Measurements from ENCODE around the gene ANAPC15. TPM values are rescaled to one million over a fixed set of nuclear protein-coding genes. Genes with fewer than 3 reads are reported as not detected.
A peak's percentile ranks its signal among the peaks of the same experiment; 100 is the strongest.

The ANAPC15 gene
- total RNA-seq, 2 donors from 2014 or later = 9.8 to 24.2 TPM

GRCh38 chr11:72102946-72103753, 9.3 kb downstream of the ANAPC15 start, which contains the start of gene LAMTOR1:
Gene LAMTOR1, minus strand, starts transcription at chr11:72103297. Its CDS starts 73 bp downstream, at chr11:72103224.
- no peaks in the 10 kb centered on the region for H3K27me3 ChIP-seq (replicated peaks; ENCODE audit: insufficient read depth)
- ATAC-seq (ENCODE audit: insufficient number of reproducible peaks, low FRiP score, low read depth) = peak; percentile 99
- H3K27ac ChIP-seq = peak within 1 kb of the TSS; percentile 91 to 92
- peaks cover 9% of the 10 kb centered on the region for H3K36me3 ChIP-seq
- peak; percentile 68 for TF ChIP-seq CTCF (IDR thresholded peaks at IDR 0.05)
- peak within 1 kb of the TSS; percentile 90 for H3K4me3 ChIP-seq
- peaks cover 17 to 34% of the 10 kb centered on the region in 2 donors for H3K4me1 ChIP-seq (ENCODE audit: control insufficient read depth in 1 of 2, low read depth in 2 of 2)
- no peaks in the 10 kb centered on the region for H3K9me3 ChIP-seq
- DNase-seq (ENCODE audit: low spot score) = peak; percentile 99

GRCh38 chr11:72102631-72102945, 9.9 kb downstream of the ANAPC15 start:
- no peaks in the 10 kb centered on the region for H3K9me3 ChIP-seq
- H3K4me1 ChIP-seq (ENCODE audit: control insufficient read depth in 1 of 2, low read depth in 2 of 2) = peaks cover 17 to 34% of the 10 kb centered on the region in 2 donors
- no peaks in the 10 kb centered on the region for H3K27me3 ChIP-seq (replicated peaks; ENCODE audit: insufficient read depth)
- no peak for TF ChIP-seq CTCF (IDR thresholded peaks at IDR 0.05)
- peak overlapping the region; percentile 90 for H3K4me3 ChIP-seq
- ATAC-seq (ENCODE audit: insufficient number of reproducible peaks, low FRiP score, low read depth) (no peak), DNase-seq (ENCODE audit: low spot score) (no peak)
- peak overlapping the region; percentile 91 to 92 for H3K27ac ChIP-seq
- H3K36me3 ChIP-seq = peaks cover 15% of the 10 kb centered on the region

GRCh38 chr11:72102162-72102561, 10.3 kb downstream of the ANAPC15 start:
- DNase-seq (ENCODE audit: low spot score) (no peak), ATAC-seq (ENCODE audit: insufficient number of reproducible peaks, low FRiP score, low read depth) (no peak)
- peaks cover 19% of the 10 kb centered on the region for H3K36me3 ChIP-seq
- peak overlapping the region; percentile 90 for H3K4me3 ChIP-seq
- TF ChIP-seq CTCF (IDR thresholded peaks at IDR 0.05) = no peak
- H3K9me3 ChIP-seq = no peaks in the 10 kb centered on the region
- H3K27me3 ChIP-seq (replicated peaks; ENCODE audit: insufficient read depth) = no peaks in the 10 kb centered on the region
- H3K27ac ChIP-seq = peak overlapping the region; percentile 91 to 92
- H3K4me1 ChIP-seq (ENCODE audit: control insufficient read depth in 1 of 2, low read depth in 2 of 2) = peaks cover 17 to 34% of the 10 kb centered on the region in 2 donors

- peaks cover 17 to 34% of the 10 kb centered on the region in 2 donors for H3K4me1 ChIP-seq (ENCODE audit: control insufficient read depth in 1 of 2, low read depth in 2 of 2)
- H3K27ac ChIP-seq = no peak overlapping the region
- H3K36me3 ChIP-seq = peaks cover 24% of the 10 kb centered on the region
- no peak for DNase-seq (ENCODE audit: low spot score)
- H3K27me3 ChIP-seq (replicated peaks; ENCODE audit: insufficient read depth) = no peaks in the 10 kb centered on the region
- no peaks in the 10 kb centered on the region for H3K9me3 ChIP-seq
- no peak for ATAC-seq (ENCODE audit: insufficient number of reproducible peaks, low FRiP score, low read depth)
- TF ChIP-seq CTCF (IDR thresholded peaks at IDR 0.05) = no peak
- H3K4me3 ChIP-seq = no peak overlapping the region
Observed at GRCh38 chr11:72100462-72100861, 12.0 kb downstream of the ANAPC15 start.

- no peaks in the 10 kb centered on the region for H3K27me3 ChIP-seq (replicated peaks; ENCODE audit: insufficient read depth)
- no peak overlapping the region for H3K4me3 ChIP-seq
- H3K27ac ChIP-seq = no peak overlapping the region
- peaks cover 25% of the 10 kb centered on the region for H3K36me3 ChIP-seq
- no peak for TF ChIP-seq CTCF (IDR thresholded peaks at IDR 0.05)
- no peak for ATAC-seq (ENCODE audit: insufficient number of reproducible peaks, low FRiP score, low read depth)
- H3K9me3 ChIP-seq = no peaks in the 10 kb centered on the region
- H3K4me1 ChIP-seq (ENCODE audit: control insufficient read depth in 1 of 2, low read depth in 2 of 2) = peaks cover 17 to 34% of the 10 kb centered on the region in 2 donors
- DNase-seq (ENCODE audit: low spot score) = no peak
Observed at GRCh38 chr11:72100009-72100408, 12.5 kb downstream of the ANAPC15 start.

All from thoracic aorta (tissue), 2 donors.